Peyer's patch (tissue), 4 donors: ENCODE data around the gene ZNF772.

ENCODE experiments used
- POLR2A ChIP-seq, 2 donors: fragments of 450-650 bp; IDR thresholded peaks; one replicate each; pipeline ENCODE4 v1.5.1; 2017; ENCODE audit warnings: antibody characterized with exemption in 2 of 2, mild to moderate bottlenecking in 2 of 2, moderate library complexity in 2 of 2
- TF ChIP-seq, protein P1 (sequence below), 6 experiments: fragments of 450-650 bp in 4 of 6; fragments of 200-600 bp in 2 of 6; sonication (generic) in 1 of 6; IDR thresholded peaks; one replicate each; pipeline ENCODE4 v1.5.1; 2017 to 2019; ENCODE audit warnings: antibody characterized with exemption in 6 of 6, mild to moderate bottlenecking in 3 of 6, moderate library complexity in 1 of 6

DNA sequence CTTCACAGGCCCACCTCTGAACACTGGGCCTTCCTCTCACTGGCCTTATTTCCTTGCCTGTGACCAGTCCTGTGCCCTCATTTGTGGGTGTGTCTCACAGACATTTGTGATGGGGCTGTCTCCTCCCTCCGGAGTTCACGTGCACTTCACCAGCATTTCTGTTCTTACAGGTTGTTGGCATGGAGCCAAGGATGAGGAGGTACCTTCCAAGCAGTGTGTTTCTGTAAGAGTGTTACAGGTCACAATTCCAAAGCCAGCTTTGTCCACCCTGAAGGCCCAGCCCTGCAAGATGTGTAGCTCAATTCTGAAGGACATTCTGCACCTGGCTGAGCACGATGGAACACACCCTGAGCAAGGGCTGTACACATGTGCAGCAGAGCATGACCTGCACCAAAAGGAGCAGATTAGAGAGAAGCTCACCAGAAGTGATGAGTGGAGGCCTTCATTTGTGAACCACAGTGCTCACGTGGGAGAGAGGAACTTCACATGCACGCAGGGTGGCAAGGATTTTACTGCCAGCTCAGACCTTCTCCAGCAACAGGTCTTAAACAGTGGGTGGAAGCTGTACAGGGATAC, 34.2 kb downstream of the ZNF772 start:
- TF ChIP-seq, protein P1, sequence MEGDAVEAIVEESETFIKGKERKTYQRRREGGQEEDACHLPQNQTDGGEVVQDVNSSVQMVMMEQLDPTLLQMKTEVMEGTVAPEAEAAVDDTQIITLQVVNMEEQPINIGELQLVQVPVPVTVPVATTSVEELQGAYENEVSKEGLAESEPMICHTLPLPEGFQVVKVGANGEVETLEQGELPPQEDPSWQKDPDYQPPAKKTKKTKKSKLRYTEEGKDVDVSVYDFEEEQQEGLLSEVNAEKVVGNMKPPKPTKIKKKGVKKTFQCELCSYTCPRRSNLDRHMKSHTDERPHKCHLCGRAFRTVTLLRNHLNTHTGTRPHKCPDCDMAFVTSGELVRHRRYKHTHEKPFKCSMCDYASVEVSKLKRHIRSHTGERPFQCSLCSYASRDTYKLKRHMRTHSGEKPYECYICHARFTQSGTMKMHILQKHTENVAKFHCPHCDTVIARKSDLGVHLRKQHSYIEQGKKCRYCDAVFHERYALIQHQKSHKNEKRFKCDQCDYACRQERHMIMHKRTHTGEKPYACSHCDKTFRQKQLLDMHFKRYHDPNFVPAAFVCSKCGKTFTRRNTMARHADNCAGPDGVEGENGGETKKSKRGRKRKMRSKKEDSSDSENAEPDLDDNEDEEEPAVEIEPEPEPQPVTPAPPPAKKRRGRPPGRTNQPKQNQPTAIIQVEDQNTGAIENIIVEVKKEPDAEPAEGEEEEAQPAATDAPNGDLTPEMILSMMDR (IDR thresholded peaks at IDR 0.05): no peak
- TF ChIP-seq POLR2A (IDR thresholded peaks at IDR 0.05): no peak
